SK-N-MC (cell line): Measurements from ENCODE around the gene FBXO31.

Source experiments
- EZH2 ChIP-seq: fragments of 200-600 bp; sonication (generic); IDR thresholded peaks from one replicate; pipeline ENCODE4 v1.6.1; 2017; ENCODE audit warnings: antibody characterized with exemption
- FOXP2 ChIP-seq: optimal IDR thresholded peaks from 2 replicates; pipeline ENCODE3; 2011; ENCODE audit warnings: mild to moderate bottlenecking, moderate library complexity; ENCODE audit not compliant: insufficient read depth; ENCODE audit errors: extremely low read length, control extremely low read depth
- POLR2AphosphoS5 ChIP-seq: IDR thresholded peaks from 2 replicates; pipeline ENCODE4 v1.6.1; 2012; ENCODE audit warnings: mild to moderate bottlenecking, low read depth, low read length, borderline replicate concordance

GRCh38 chr16:87319011-87319410 lies 64.6 kb downstream of the FBXO31 start:
- TF ChIP-seq EZH2 (no peak), POLR2AphosphoS5 (no peak), FOXP2 (no peak)
